Neutrophil (primary cell): Measurements from ENCODE around the gene SLC9A3.

Experiments used
- H3K27ac ChIP-seq: fragments of 200-600 bp; sonication (generic); 2 replicates; pipeline ENCODE4 v1.5.1; 2016; ENCODE audit warnings: mild to moderate bottlenecking, moderate library complexity
- H3K27me3 ChIP-seq: fragments of 200-600 bp; sonication (generic); 2 replicates; pipeline ENCODE4 v1.6.0; 2016; ENCODE audit warnings: mild to moderate bottlenecking
- H3K36me3 ChIP-seq: fragments of 200-600 bp; sonication (generic); 2 replicates; pipeline ENCODE4 v1.5.1; 2017
- H3K4me1 ChIP-seq, 2 experiments: fragments of 200-600 bp in 1 of 2; sonication (generic) in 1 of 2; 1 replicate in 1 of 2; 2 replicates in 1 of 2; pipeline versions ENCODE4 v1.5.1 to v1.6.1; 2013 to 2016; ENCODE audit warnings: low read depth in 1 of 2, low read length in 1 of 2, mild to moderate bottlenecking in 1 of 2, moderate library complexity in 1 of 2; ENCODE audit not compliant: control insufficient read depth in 1 of 2, insufficient read depth in 1 of 2
- H3K4me3 ChIP-seq, 2 experiments: fragments of 200-600 bp in 1 of 2; sonication (generic) in 1 of 2; 1 replicate in 1 of 2; 2 replicates in 1 of 2; pipeline ENCODE4 v1.5.1; 2013 to 2016; ENCODE audit warnings: low read depth in 1 of 2, low read length in 1 of 2, mild to moderate bottlenecking in 1 of 2, moderate library complexity in 1 of 2
- H3K9me3 ChIP-seq: fragments of 200-600 bp; sonication (generic); 2 replicates; pipeline ENCODE4 v1.5.1; 2016
- CTCF ChIP-seq: fragments of 200-600 bp; sonication (generic); IDR thresholded peaks from 2 replicates; pipeline ENCODE4 v1.5.1; 2016; ENCODE audit warnings: antibody characterized with exemption

The SLC9A3 gene

GRCh38 chr5:499233-500209 is 24.7 kb downstream of the SLC9A3 start:
- Histone ChIP-seq H3K4me1 (no peaks in the 10 kb centered on the region), H3K9me3 (no peaks in the 10 kb centered on the region), H3K27me3 (peaks cover 68% of the 10 kb centered on the region), H3K36me3 (no peaks in the 10 kb centered on the region), H3K4me3 (no peak overlapping the region), H3K27ac (no peak overlapping the region)
- no peak for TF ChIP-seq CTCF

GRCh38 chr5:497871-498509 is 26.3 kb downstream of the SLC9A3 start:
- peaks cover 73% of the 10 kb centered on the region for H3K27me3 ChIP-seq
- no peaks in the 10 kb centered on the region for H3K4me1 ChIP-seq
- TF ChIP-seq CTCF: no peak
- no peaks in the 10 kb centered on the region for H3K36me3 ChIP-seq
- no peak overlapping the region for H3K27ac ChIP-seq
- no peak overlapping the region for H3K4me3 ChIP-seq
- no peaks in the 10 kb centered on the region for H3K9me3 ChIP-seq

GRCh38 chr5:497090-497700 is 27.1 kb downstream of the SLC9A3 start:
- TF ChIP-seq CTCF: no peak

GRCh38 chr5:496028-496427 is 28.2 kb downstream of the SLC9A3 start:
- TF ChIP-seq CTCF: no peak
- Histone ChIP-seq H3K27me3 (peaks cover 61% of the 10 kb centered on the region), H3K4me1 (no peaks in the 10 kb centered on the region), H3K4me3 (no peak overlapping the region), H3K9me3 (no peaks in the 10 kb centered on the region), H3K36me3 (no peaks in the 10 kb centered on the region), H3K27ac (no peak overlapping the region)

More at GRCh38 chr5:497090-497700, 27.1 kb downstream of the SLC9A3 start:
- Histone ChIP-seq H3K27ac (no peak overlapping the region), H3K4me1 (no peaks in the 10 kb centered on the region), H3K4me3 (no peak overlapping the region), H3K9me3 (no peaks in the 10 kb centered on the region), H3K36me3 (no peaks in the 10 kb centered on the region), H3K27me3 (peaks cover 72% of the 10 kb centered on the region)

GRCh38 chr5:494667-495255 is 29.5 kb downstream of the SLC9A3 start:
- Histone ChIP-seq H3K4me1 (no peaks in the 10 kb centered on the region), H3K4me3 (no peak overlapping the region), H3K9me3 (no peaks in the 10 kb centered on the region), H3K27me3 (peaks cover 49% of the 10 kb centered on the region), H3K36me3 (no peaks in the 10 kb centered on the region), H3K27ac (no peak overlapping the region)
- TF ChIP-seq CTCF: no peak
